22Rv1 (cell line): ENCODE data around the gene CD44.

Source experiments
- CTCF ChIP-seq: fragments of 450-650 bp; IDR thresholded peaks from 2 replicates; pipeline ENCODE4 v1.5.1; 2017; ENCODE audit warnings: mild to moderate bottlenecking
- ZFX ChIP-seq: fragments of 450-650 bp; IDR thresholded peaks from 2 replicates; pipeline ENCODE4 v1.6.1; 2017; ENCODE audit warnings: antibody characterized with exemption, borderline replicate concordance

- TF ChIP-seq CTCF (no peak), ZFX (no peak)
Measured at GRCh38 chr11:35208795-35209194, 69.8 kb downstream of the CD44 start.
